Kidney epithelial cell (primary cell): Measurements from ENCODE around the gene SLC6A11. TPM values are rescaled to one million over a fixed set of nuclear protein-coding genes. Genes with fewer than 3 reads are reported as not detected.

Source experiments
- DNase-seq: peaks from one replicate; pipeline ENCODE4 v3.0.0-alpha.2; 2010; ENCODE audit warnings: low read depth
- H3K27me3 ChIP-seq: 2 replicates; pipeline ENCODE4 v1.6.0; 2011; ENCODE audit warnings: low read length; ENCODE audit not compliant: control insufficient read depth, insufficient read depth
- H3K36me3 ChIP-seq: 2 replicates; pipeline ENCODE4 v1.5.1; 2011; ENCODE audit warnings: low read length; ENCODE audit not compliant: control insufficient read depth, insufficient read depth
- H3K4me3 ChIP-seq: 2 replicates; pipeline ENCODE4 v1.5.1; 2011; ENCODE audit warnings: low read depth, mild to moderate bottlenecking, control low read depth, low read length
- CTCF ChIP-seq: IDR thresholded peaks from 2 replicates; pipeline ENCODE4 v1.5.1; 2011; ENCODE audit warnings: mild to moderate bottlenecking, moderate library complexity, low read length, control low read depth, inconsistent platforms; ENCODE audit not compliant: insufficient read depth, poor library complexity, severe bottlenecking
- total RNA-seq: library from RNA; depleted of rRNA; stranded (reverse); fragments of >200 nt; gene quantifications from 2 replicates; pipeline ENCODE4 v1.2.3, GENCODE V29; 2015

SLC6A11 gene
- total RNA-seq, 1 donor from 2014 or later = 0.04 TPM

- no peak for DNase-seq
Observed at GRCh38 chr3:10798600-10799367, 17.2 kb upstream of the SLC6A11 start.

GRCh38 chr3:10804183-10804648 lies 11.8 kb upstream of the SLC6A11 start:
- DNase-seq = peak; percentile 7
- no peak for TF ChIP-seq CTCF
- Histone ChIP-seq H3K36me3 (no peaks in the 10 kb centered on the region), H3K27me3 (no peaks in the 10 kb centered on the region), H3K4me3 (no peak overlapping the region)

More at GRCh38 chr3:10798600-10799367, 17.2 kb upstream of the SLC6A11 start:
- H3K27me3 ChIP-seq = no peaks in the 10 kb centered on the region
- no peaks in the 10 kb centered on the region for H3K36me3 ChIP-seq
- no peak for TF ChIP-seq CTCF
- no peak overlapping the region for H3K4me3 ChIP-seq

GRCh38 chr3:10806006-10806405 lies 10.0 kb upstream of the SLC6A11 start:
- DNase-seq = no peak
- H3K36me3 ChIP-seq = no peaks in the 10 kb centered on the region
- H3K4me3 ChIP-seq = no peak overlapping the region
- H3K27me3 ChIP-seq = no peaks in the 10 kb centered on the region
- no peak for TF ChIP-seq CTCF

- Histone ChIP-seq H3K4me3 (no peak overlapping the region), H3K27me3 (no peaks in the 10 kb centered on the region), H3K36me3 (no peaks in the 10 kb centered on the region)
- DNase-seq = no peak
- TF ChIP-seq CTCF = no peak
Observed at GRCh38 chr3:10808130-10808735, 7.8 kb upstream of the SLC6A11 start.

- Histone ChIP-seq H3K4me3 (no peak overlapping the region), H3K27me3 (no peaks in the 10 kb centered on the region), H3K36me3 (no peaks in the 10 kb centered on the region)
- no peak for DNase-seq
- no peak for TF ChIP-seq CTCF
Observed at GRCh38 chr3:10808974-10809373, 7.1 kb upstream of the SLC6A11 start.
